Measurements from ENCODE around the gene ZNF521. TPM values are rescaled to one million over a fixed set of nuclear protein-coding genes. Genes with fewer than 3 reads are reported as not detected.

ZNF521 gene
- total and polyA plus RNA-seq, 2 experiments from 2014 or later = 3.1 to 9.2 TPM

- no peak overlapping the region for H3K27ac ChIP-seq (ENCODE audit: low read depth)
- no peaks in the 10 kb centered on the region for H3K27me3 Mint-ChIP-seq (ENCODE audit: insufficient read depth, low read depth, poor library complexity)
- no peak overlapping the region for H2AFZ ChIP-seq
- no peak overlapping the region for H3K27ac Mint-ChIP-seq
- H3K79me2 ChIP-seq (replicated peaks; ENCODE audit: insufficient read depth) = no peaks in the 10 kb centered on the region
- H3K36me3 Mint-ChIP-seq (ENCODE audit: low read depth) = peaks cover 9% of the 10 kb centered on the region; the same call in 2 of the 3 replicates
- H4K20me1 ChIP-seq (replicated peaks; ENCODE audit: insufficient read depth) = no peaks in the 10 kb centered on the region; the same call in 1 of the 2 replicates
- no peaks in the 10 kb centered on the region; the same call in 1 of the 2 replicates for H3K4me1 ChIP-seq (ENCODE audit: insufficient read depth)
- no peak overlapping the region for H3K4me3 Mint-ChIP-seq
- no peak overlapping the region for H3K4me3 ChIP-seq
- H3K27me3 ChIP-seq (ENCODE audit: insufficient read depth) = no peaks in the 10 kb centered on the region
- no peaks in the 10 kb centered on the region for H3F3A ChIP-seq (replicated peaks; ENCODE audit: low read depth)
- TF ChIP-seq NANOG (IDR thresholded peaks at IDR 0.05; ENCODE audit: borderline replicate concordance) (no peak), ZNF114 (CRISPR knock-in tag; IDR thresholded peaks at IDR 0.05) (no peak), JUNB (IDR thresholded peaks at IDR 0.05; ENCODE audit: unreplicated experiment) (no peak), EZH2phosphoT487 (IDR thresholded peaks at IDR 0.05; ENCODE audit: unreplicated experiment) (no peak), ZNF331 (CRISPR knock-in tag; IDR thresholded peaks at IDR 0.05; ENCODE audit: low read depth) (no peak), REST (IDR thresholded peaks at IDR 0.05; ENCODE audit: unreplicated experiment) (no peak), STAT1 (IDR thresholded peaks at IDR 0.05; ENCODE audit: unreplicated experiment) (no peak), CREB1 (CRISPR knock-in tag; IDR thresholded peaks at IDR 0.05; ENCODE audit: low read depth) (no peak), CTCF (conservative IDR thresholded peaks at IDR 0.05; ENCODE audit: low read depth in 2 of 2) (no peak), ZNF462 (CRISPR knock-in tag; IDR thresholded peaks at IDR 0.05) (no peak), EZH2 (IDR thresholded peaks at IDR 0.05; ENCODE audit: low read depth, unreplicated experiment) (no peak), ETS1 (IDR thresholded peaks at IDR 0.05) (no peak), POLR2AphosphoS5 (IDR thresholded peaks at IDR 0.05; ENCODE audit: low read depth) (no peak)
- peaks cover 9% of the 10 kb centered on the region; the same call in 2 of the 3 replicates for H3K9me3 Mint-ChIP-seq
- H3K4me1 Mint-ChIP-seq = peaks cover 16% of the 10 kb centered on the region
- no peaks in the 10 kb centered on the region for H3K9me2 ChIP-seq (ENCODE audit: insufficient read depth)
- ATAC-seq (no peak), DNase-seq (ENCODE audit: low spot score) (no peak)
- H3K4me2 ChIP-seq = no peak overlapping the region
- H3K36me3 ChIP-seq (ENCODE audit: insufficient read depth) = no peaks in the 10 kb centered on the region
Observed at GRCh38 chr18:25125680-25126079, 226.3 kb downstream of the ZNF521 start.

All from GM23338 (cell line).